HT1080 (cell line): ENCODE data around the gene ST3GAL3. TPM values are rescaled to one million over a fixed set of nuclear protein-coding genes. Genes with fewer than 3 reads are reported as not detected.

Experiments used
- DNase-seq: peaks from one replicate; pipeline ENCODE4 v3.0.0-alpha.2; 2015; ENCODE audit warnings: low read depth
- polyA plus RNA-seq, 2 experiments: library from polyadenylated mRNA; depleted of rRNA; stranded (reverse); fragments of >200 nt; gene quantifications; 2 replicates each; pipeline ENCODE4 v1.2.3, GENCODE V29; 2015
- total RNA-seq: library from RNA; depleted of rRNA; stranded (reverse); fragments of >200 nt; shearing (Covaris generic); gene quantifications from 2 replicates; pipeline ENCODE4 v1.2.3, GENCODE V29; 2014; rRNA removed

The ST3GAL3 gene, protein sequence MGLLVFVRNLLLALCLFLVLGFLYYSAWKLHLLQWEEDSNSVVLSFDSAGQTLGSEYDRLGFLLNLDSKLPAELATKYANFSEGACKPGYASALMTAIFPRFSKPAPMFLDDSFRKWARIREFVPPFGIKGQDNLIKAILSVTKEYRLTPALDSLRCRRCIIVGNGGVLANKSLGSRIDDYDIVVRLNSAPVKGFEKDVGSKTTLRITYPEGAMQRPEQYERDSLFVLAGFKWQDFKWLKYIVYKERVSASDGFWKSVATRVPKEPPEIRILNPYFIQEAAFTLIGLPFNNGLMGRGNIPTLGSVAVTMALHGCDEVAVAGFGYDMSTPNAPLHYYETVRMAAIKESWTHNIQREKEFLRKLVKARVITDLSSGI
- total RNA-seq, result 11.6 and 14.1 TPM in 2 replicates
- 21.3 and 24.6 TPM in 2 replicates for polyA plus RNA-seq (2015; cell fraction: cytosol; rRNA removed)
- 28.4 and 29.2 TPM in 2 replicates for polyA plus RNA-seq (2015; cell fraction: nucleus; rRNA removed)

DNA sequence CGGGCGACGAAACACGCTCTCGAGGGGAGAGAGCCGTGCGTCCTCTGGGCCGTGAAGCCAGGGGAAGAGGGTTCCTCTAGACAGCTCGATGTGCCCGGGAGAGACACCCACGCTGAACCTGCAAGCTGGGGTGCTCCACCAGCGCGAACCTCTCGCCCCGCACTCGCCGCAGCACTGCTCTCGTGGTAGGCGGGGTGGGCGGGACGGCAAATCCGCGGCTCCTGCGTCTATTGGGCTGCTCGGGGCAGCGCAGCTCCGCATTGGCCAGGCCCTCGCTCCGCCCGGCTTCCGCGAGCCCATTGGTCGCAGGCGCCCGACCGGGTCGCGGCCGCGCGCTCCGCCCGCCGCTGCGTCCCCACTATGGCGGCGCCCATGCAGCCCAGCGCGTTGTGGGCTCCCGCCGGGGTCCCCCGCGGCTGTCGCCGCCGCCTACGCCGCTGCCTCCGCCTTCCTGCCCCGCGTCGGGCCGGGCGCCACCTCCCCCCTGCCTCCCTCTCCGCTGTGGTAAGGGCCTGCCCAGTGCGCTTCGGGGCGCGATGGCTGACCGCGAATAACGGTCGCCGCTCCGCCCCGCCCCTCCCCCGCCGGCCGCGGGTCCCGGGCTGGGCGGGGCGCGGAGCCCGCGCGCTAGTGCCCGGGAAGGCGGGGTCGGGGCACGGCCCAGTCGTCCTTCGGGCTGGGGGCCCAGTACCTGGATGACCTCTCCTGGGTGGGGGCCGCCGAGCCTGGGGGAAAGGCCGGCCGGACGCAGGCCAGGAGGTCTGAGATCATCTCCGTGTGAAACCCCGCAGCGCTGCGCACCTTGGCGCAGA, at the start of gene ST3GAL3:
ST3GAL3 (plus strand) TSS at position 347 of the 812 bp plus-strand sequence. CDS start 28,727 bp downstream, outside the sequence.
- DNase-seq, result peak; percentile 91

DNA sequence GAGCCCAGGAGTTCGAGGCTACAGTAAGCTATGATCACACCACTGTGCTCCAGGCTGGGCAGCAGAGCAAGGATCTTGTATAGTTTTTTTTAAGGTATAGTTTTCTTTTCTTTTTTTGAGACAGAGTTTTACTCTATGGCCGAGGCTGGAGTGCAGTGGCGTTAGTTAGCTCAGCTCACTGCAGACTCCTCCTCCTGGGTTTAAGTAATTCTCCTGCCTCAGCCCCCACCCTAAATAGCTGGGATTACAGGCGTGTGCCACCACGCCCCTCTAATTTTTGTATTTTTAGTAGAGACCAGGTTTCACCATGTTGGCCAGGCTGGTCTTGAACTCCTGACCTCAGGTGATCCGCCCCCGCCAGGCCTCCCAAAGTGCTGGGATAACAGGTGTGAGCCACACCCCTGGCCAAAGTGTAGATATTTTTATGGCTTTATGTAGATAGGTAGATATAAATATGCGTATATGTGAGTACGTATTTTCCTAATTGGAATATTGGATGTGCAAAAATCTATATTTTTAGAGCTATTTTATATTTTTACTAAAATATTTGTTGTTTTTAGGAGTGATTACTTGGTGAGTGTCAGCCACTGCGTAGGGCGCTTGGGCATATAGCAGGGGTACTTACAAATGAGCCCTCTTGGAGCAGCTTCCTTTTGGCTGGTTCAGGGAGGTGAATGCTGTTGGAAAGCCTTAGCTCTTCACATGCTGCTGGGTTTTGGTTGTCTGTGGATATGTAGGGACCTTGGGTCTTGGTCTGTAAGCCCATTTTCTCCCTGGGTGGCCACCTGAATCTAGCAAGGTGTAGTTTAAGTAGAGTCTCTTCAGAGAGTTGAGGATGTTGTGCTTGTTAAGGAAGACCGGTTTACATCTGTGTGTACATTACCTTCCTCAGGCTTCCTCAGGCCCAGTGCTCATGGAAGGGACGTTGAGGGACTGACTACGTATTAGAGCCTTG, 47.8 kb upstream of the ST3GAL3 start:
- DNase-seq, result no peak

DNA sequence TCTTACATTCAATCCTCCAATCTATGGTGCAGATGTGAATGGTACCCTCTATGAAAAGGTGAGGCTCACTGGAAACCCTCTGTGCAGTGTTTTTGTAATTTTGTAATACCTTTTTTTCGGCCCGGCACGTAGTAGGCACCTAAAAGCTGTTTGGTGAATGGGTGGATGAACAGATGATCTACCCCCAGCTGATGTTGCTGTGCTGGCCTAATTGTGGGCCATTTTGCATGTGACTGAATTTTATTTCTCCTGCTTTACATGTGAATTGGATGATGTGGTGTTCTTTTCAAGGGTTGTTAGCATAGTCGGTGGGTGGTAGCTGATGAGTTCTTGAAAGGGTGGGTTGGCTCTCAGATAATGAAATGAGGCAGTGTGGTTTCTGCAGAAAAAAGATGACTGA, 47.0 kb upstream of the ST3GAL3 start:
- no peak for DNase-seq

- no peak for DNase-seq
Measured at GRCh38 chr1:43664369-43664768, 43.0 kb upstream of the ST3GAL3 start.

- DNase-seq, result no peak
Measured at GRCh38 chr1:43666608-43667007, 40.7 kb upstream of the ST3GAL3 start.

- DNase-seq, result peak; percentile 63
Measured at GRCh38 chr1:43668956-43669355, 38.4 kb upstream of the ST3GAL3 start.

- DNase-seq, result no peak
Measured at GRCh38 chr1:43669878-43670277, 37.5 kb upstream of the ST3GAL3 start.

DNA sequence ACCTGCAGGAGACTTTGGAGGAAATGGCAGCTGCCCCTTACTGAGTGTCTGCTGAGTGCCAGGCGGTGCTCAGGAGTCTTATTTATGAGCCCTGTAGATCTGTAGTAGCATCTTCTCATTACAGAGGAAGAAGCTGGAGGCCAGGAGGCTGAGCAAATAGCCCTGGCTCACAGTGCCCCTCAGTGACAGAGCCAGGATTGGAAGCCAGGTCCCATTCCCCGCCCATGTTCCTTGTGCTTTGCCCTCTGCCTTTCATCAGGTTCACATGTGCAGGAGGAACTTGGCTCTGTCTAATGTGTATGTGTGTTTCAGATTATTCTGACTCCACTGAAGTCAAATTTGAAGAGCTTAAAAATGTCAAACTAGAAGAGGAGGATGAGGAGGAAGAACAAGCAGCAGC, 36.1 kb upstream of the ST3GAL3 start:
- no peak for DNase-seq

GRCh38 chr1:43671626-43672330, 35.6 kb upstream of the ST3GAL3 start:
- peak; percentile 70 for DNase-seq

GRCh38 chr1:43673261-43673660, 34.1 kb upstream of the ST3GAL3 start:
- DNase-seq, result no peak

- no peak for DNase-seq
Measured at GRCh38 chr1:43678940-43679339, 28.4 kb upstream of the ST3GAL3 start.

GRCh38 chr1:43683560-43683959, 23.8 kb upstream of the ST3GAL3 start:
- DNase-seq, result no peak

DNA sequence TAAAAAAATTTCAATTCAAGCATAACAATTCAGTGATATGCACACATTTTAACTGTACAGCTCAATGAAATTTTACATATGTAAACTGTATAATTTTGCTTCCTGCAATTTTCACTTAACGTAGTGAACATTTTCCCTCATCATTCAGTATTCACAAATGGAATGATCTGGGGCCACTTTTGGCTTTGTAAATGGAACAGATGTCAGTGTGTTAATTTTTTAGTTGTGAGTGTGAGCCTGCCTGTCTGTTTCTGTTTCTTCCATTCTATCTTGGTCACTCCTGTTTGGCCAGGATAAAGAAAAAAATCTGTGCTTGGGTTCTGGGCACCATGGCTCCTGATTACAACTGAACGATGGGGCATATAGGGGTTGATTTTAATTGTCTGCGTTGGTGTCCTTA, 20.5 kb upstream of the ST3GAL3 start:
- DNase-seq, result no peak

- DNase-seq, result no peak
Measured at GRCh38 chr1:43687301-43688108, 19.8 kb upstream of the ST3GAL3 start.

- DNase-seq, result no peak
Measured at GRCh38 chr1:43688109-43688387, 19.3 kb upstream of the ST3GAL3 start.

DNA sequence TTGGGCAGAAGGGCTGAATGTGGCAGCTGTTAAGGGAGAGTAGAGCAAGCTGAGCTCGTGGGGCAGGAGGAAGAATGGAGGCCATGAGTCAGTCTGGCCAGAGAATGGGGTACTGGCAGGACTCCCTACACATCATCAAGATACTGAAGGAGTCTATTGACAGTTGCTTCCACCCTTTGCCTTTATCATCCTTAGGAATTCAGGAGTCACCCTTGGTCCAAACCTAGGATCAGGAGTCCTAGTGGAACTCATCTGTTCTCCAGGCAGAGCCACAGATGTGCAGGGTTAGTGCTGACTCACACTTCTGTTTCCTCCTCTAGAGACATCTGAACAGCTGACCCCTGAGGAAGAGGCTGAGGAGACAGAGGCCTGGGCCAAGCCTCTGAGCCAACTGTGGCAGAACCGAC, 18.7 kb upstream of the ST3GAL3 start:
- DNase-seq, result peak; percentile 88

- DNase-seq, result no peak
Measured at GRCh38 chr1:43689289-43689688, 18.0 kb upstream of the ST3GAL3 start.

DNA sequence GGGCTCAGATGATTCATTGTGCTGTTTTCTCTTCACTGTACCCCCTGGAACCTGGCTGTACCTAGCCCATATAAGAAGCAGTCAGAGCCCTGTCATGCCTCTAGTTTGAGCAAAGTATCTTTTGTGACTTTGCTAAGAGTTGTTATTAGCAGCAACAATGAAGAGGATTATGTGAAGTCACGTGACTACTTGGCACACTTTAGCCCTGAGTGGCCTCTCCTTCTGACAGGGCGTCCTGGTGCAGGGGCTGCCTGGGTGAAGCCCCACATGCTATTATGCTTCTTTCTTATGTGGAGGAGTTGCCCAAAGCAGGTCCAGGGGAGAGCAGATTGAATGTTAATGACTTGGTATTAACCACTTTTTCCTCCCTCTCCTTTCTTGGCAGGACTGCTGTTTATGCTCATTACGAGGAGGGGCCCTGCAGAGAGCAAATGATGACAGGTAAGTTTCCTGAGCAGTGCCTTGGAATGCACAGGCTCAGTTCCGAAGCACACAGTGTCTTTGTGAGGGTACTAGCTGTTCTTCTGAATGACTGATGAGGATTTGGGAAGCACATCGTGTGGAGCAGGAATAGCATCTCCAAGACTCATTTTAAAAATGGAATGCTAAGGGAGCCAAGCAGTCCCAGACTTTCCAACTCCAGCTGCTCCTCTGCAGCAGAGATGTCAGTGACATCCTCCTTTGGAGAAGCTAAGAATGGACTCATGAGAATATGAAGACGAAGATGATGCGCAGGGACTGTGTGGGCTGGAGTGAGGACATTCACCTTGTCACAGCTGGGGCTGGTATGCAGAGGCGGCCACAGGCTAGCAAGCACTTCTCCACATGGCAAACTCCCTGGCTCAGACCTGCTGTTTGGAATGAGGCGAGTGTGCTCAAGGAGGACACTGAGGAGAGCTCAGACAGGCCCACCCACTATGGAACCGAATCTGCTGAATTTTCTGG, 15.2 kb upstream of the ST3GAL3 start:
- DNase-seq, result no peak

DNA sequence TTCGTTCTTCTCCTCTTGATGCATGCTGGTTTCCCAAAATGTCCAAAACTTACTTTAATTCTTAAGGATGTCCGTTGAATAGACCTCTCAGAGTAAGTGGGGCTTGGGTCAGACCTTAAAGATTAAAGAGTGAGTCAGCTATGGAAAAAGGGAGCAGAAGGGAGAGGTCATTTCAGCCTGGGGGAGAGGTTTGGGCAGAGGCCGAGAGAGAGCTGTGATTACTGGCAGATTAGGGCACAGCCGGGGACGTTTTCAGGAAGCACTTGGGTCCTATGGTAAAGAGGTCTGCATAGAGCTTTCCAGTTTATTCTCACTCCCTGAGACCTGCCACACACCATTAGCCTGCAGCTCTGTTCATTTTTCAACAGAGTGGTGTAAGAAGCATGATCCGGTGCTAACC, 14.0 kb upstream of the ST3GAL3 start:
- DNase-seq, result no peak
